Loucy (cell line): ENCODE data around the gene SAMD1.

ENCODE experiments used
- H2AFZ ChIP-seq: fragments of 200-600 bp; sonication (generic); 2 replicates; pipeline ENCODE4 v1.6.0; 2016; ENCODE audit warnings: antibody characterized with exemption, mild to moderate bottlenecking, low read length, moderate library complexity
- H3F3A ChIP-seq: fragments of 200-600 bp; 2 replicates; pipeline ENCODE4 v1.6.0; 2016; ENCODE audit warnings: antibody characterized with exemption, low read depth, mild to moderate bottlenecking
- H3K27me3 ChIP-seq: fragments of 200-600 bp; sonication (generic); 2 replicates; pipeline ENCODE4 v1.6.1; 2014; ENCODE audit warnings: low read length, mild to moderate bottlenecking; ENCODE audit not compliant: insufficient read depth, poor library complexity, severe bottlenecking
- H3K36me3 ChIP-seq: fragments of 200-600 bp; sonication (generic); 2 replicates; pipeline ENCODE4 v1.6.1; 2016; ENCODE audit warnings: low read length; ENCODE audit not compliant: insufficient read depth
- H3K4me1 ChIP-seq: fragments of 200-600 bp; sonication (generic); 2 replicates; pipeline ENCODE4 v1.5.1; 2014; ENCODE audit warnings: low read length, mild to moderate bottlenecking; ENCODE audit not compliant: insufficient read depth, poor library complexity, severe bottlenecking
- H3K4me2 ChIP-seq: fragments of 200-600 bp; sonication (generic); 2 replicates; pipeline ENCODE4 v1.6.0; 2014; ENCODE audit warnings: antibody characterized with exemption, low read length, low read depth, mild to moderate bottlenecking; ENCODE audit not compliant: poor library complexity, severe bottlenecking
- H3K4me3 ChIP-seq: fragments of 200-600 bp; sonication (generic); 2 replicates; pipeline ENCODE4 v1.5.1; 2014; ENCODE audit warnings: low read length, mild to moderate bottlenecking, mixed read lengths; ENCODE audit not compliant: poor library complexity, severe bottlenecking
- H3K79me2 ChIP-seq: fragments of 200-600 bp; sonication (generic); 2 replicates; pipeline ENCODE4 v1.6.1; 2014; ENCODE audit warnings: low read length; ENCODE audit not compliant: insufficient read depth
- H3K9ac ChIP-seq: fragments of 200-600 bp; sonication (generic); 2 replicates; pipeline ENCODE4 v1.6.0; 2014; ENCODE audit warnings: mild to moderate bottlenecking, low read depth, low read length, moderate library complexity; ENCODE audit not compliant: poor library complexity, severe bottlenecking
- H3K9me2 ChIP-seq: fragments of 200-600 bp; sonication (generic); replicated peaks from 2 replicates; pipeline ENCODE4 v1.6.1; 2016; ENCODE audit warnings: low read depth, low read length, mixed read lengths
- H3K9me3 ChIP-seq: fragments of 200-600 bp; sonication (generic); 2 replicates; pipeline ENCODE4 v1.6.1; 2014; ENCODE audit warnings: mild to moderate bottlenecking, antibody characterized with exemption, low read length, low read depth; ENCODE audit not compliant: insufficient read depth
- H4K20me1 ChIP-seq: fragments of 200-600 bp; sonication (generic); 2 replicates; pipeline ENCODE4 v1.6.0; 2014; ENCODE audit warnings: antibody characterized with exemption, low read length, mild to moderate bottlenecking; ENCODE audit not compliant: insufficient read depth, poor library complexity, severe bottlenecking
- CTCF ChIP-seq: fragments of 200-600 bp; sonication (generic); conservative IDR thresholded peaks from 2 replicates; pipeline ENCODE4 v1.5.1; 2014; ENCODE audit warnings: mild to moderate bottlenecking, antibody characterized with exemption, low read length
- EZH2phosphoT487 ChIP-seq: fragments of 200-600 bp; IDR thresholded peaks from 2 replicates; pipeline ENCODE4 v1.6.1; 2018; ENCODE audit warnings: antibody characterized with exemption, mild to moderate bottlenecking, moderate library complexity, borderline replicate concordance

The SAMD1 gene

GRCh38 chr19:14118165-14119051 is 27.9 kb upstream of the SAMD1 start:
- Histone ChIP-seq H3K9me2 (no peaks in the 10 kb centered on the region), H3K4me1 (peaks cover 42% of the 10 kb centered on the region), H3K79me2 (peaks cover 34% of the 10 kb centered on the region; the same call in 1 of the 2 replicates), H3K9me3 (no peaks in the 10 kb centered on the region), H3K9ac (peak overlapping the region; percentile 72), H2AFZ (no peak overlapping the region), H3K4me3 (peak overlapping the region; percentile 81), H3K4me2 (peak overlapping the region; percentile 86), H3K36me3 (no peaks in the 10 kb centered on the region; the same call in 1 of the 2 replicates), H4K20me1 (peaks cover 18% of the 10 kb centered on the region), H3F3A (no peaks in the 10 kb centered on the region; the same call in 1 of the 2 replicates), H3K27me3 (no peaks in the 10 kb centered on the region)
- TF ChIP-seq EZH2phosphoT487, result no peak

GRCh38 chr19:14117668-14118164 is 27.2 kb upstream of the SAMD1 start, which contains the start of gene PRKACA:
Gene PRKACA, minus strand, starts transcription at chr19:14117762. Its CDS starts 215 bp downstream, at chr19:14117547.
- Histone ChIP-seq H3K4me3 (peak within 1 kb of the TSS; percentile 81), H3K36me3 (no peaks in the 10 kb centered on the region; the same call in 1 of the 2 replicates), H3K9me2 (no peaks in the 10 kb centered on the region), H3K27me3 (no peaks in the 10 kb centered on the region), H3K4me1 (peaks cover 49% of the 10 kb centered on the region), H3K79me2 (peaks cover 34% of the 10 kb centered on the region; the same call in 1 of the 2 replicates), H3K4me2 (peak within 1 kb of the TSS; percentile 89), H2AFZ (no peak within 1 kb of the TSS), H3F3A (no peaks in the 10 kb centered on the region; the same call in 1 of the 2 replicates), H4K20me1 (peaks cover 18% of the 10 kb centered on the region), H3K9me3 (no peaks in the 10 kb centered on the region), H3K9ac (peak within 1 kb of the TSS; percentile 72)
- TF ChIP-seq EZH2phosphoT487 (no peak), CTCF (no peak)

GRCh38 chr19:14116918-14117578 is 26.5 kb upstream of the SAMD1 start:
- Histone ChIP-seq H3K4me3 (peak overlapping the region; percentile 76), H3K4me1 (peaks cover 55% of the 10 kb centered on the region), H2AFZ (no peak overlapping the region), H3K4me2 (peak overlapping the region; percentile 89), H3F3A (no peaks in the 10 kb centered on the region; the same call in 1 of the 2 replicates), H3K36me3 (no peaks in the 10 kb centered on the region; the same call in 1 of the 2 replicates), H3K9ac (peak overlapping the region; percentile 65), H4K20me1 (peaks cover 18% of the 10 kb centered on the region), H3K79me2 (peaks cover 38% of the 10 kb centered on the region; the same call in 1 of the 2 replicates), H3K9me3 (no peaks in the 10 kb centered on the region), H3K9me2 (no peaks in the 10 kb centered on the region), H3K27me3 (no peaks in the 10 kb centered on the region)
- TF ChIP-seq CTCF (no peak), EZH2phosphoT487 (no peak)
